ENCODE measurements around the gene SPRTN.

Gene SPRTN

DNA sequence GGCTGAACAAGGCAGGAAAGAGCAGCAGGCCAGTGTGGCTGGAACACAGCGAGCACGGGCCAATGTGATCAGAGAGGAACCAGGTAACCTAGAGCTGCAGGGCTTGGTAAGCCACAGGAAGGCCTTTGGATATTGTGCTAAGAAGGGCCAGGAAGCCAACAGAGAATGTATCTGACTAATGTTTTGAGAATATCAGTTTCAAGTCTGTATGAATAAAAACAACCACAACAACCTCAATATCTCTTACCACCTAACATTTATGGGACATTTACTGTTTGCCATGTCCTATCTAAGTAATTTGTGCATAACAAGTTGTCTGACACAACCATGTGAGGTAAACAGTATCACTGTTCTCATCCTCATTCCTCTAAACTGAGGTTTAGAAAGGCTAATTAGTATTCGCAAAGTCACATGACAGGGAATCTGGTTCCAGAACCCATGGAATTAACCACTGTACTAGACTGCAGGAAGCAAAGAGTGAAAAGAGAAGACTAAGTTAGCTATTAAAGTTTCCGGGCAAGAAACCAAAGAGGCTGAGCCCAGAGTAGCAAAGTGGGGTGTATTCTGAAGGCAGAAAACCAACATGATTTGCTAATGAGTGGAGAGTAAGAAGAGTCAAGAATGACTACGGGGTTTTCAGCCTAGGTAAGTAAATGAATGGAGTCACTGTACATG, 38.9 kb downstream of the SPRTN start:
- DNase-seq (ENCODE audit: low read depth, low spot score) = no peak

DNA sequence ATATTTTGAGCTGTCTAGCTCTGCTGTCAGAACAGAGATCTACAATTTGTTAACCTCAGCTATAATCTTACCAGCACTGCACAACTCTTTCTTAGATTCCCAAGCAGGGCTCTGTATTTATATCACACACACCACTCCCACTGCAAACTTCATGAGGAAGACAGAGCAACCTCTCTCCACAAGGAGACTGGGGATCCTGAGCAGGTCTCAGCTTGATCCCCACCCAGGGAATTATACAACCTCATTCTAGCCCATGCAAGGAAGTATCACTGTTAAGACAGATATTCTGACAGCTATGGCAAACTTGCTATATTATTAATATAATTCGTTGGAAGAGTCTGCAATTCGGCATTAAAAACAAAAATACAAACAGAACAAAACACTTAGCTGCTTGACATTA, 43.6 kb downstream of the SPRTN start:
- no peak for DNase-seq (ENCODE audit: low read depth, low spot score)

DNA sequence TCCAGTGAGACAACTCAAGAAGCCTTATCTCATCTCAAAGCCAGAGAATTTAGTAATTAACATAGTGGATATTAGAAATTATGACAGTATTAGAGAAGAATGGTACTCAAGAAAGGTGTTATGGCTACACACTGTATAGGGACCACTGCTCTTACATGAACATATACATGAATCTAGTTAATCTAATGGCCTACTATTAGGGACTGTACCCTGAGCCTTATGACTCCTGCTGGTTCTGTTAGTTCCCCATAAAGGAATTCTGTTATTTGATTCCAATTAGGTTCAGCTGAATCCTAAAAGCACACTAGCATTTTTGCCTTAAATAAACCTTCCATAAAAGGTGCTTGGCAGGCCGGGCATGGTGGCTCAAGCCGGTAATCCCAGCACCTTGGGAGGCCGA, 44.3 kb downstream of the SPRTN start:
- DNase-seq (ENCODE audit: low read depth, low spot score) = no peak

DNA sequence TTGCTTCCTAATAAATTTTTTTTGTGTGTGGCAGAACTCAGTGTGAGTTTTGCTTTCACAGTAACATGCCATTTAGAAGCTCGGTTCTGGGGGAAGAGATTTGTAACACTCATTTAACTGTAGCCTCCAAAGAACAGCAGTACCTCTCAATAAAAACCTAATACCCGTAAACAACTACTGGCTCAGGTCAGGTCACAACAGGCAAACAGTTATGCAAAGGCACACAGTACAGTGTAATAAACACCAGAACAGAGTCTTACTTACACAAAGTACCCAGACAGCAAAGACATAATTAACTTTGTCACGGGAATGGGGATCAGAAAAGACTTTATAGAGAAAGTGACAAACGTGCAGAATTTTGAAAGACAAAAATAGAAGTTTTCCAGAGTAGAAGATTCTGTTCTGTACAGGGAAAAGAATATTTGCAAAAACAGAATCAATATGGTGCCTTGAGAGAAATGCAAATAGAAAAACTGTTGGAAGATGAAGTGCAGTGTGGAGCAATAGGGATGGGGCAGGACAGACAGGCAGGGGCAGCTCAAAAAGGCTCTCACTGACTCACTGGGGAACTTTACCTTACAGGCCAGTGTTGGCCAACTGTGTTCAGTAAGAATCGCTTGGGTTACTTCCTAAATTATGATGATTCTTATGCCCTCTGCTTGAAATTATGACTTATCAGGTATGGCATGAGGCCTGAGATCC, 45.2 kb downstream of the SPRTN start:
- DNase-seq (ENCODE audit: low read depth, low spot score) = no peak

DNA sequence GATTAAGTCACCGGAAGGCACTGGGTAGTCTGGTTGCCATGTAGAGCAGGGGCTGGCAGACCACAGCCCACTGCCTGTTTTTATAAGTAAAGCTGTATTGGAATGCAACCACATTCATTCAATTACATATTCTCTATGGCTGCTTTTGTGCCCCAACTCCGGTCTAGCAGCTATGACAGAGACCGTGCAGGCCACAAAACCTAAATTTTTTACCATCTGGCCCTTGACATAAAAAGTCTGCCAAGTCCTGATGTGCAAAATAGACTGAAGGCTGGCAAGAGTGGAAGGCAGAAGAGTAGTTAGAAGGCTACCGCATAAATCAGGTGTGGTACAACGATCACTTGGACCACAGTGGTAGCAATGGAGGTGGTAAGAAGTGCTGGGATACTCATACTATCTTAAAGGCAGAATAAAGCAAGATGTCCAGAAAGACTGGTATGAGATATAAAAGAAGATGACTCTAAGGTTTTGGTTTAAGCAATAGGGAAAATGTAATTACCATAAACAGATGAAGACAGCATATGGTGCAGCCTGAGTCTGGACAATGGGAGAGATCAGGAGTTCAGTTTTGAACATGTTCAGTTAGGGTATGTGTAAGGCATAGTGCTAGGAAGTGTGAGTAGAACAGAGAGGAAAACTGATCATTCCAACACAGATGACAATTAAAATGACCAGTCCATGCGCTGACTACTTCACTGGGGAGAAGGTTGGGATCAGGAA, 46.8 kb downstream of the SPRTN start:
- DNase-seq (ENCODE audit: low read depth, low spot score) = no peak

DNA sequence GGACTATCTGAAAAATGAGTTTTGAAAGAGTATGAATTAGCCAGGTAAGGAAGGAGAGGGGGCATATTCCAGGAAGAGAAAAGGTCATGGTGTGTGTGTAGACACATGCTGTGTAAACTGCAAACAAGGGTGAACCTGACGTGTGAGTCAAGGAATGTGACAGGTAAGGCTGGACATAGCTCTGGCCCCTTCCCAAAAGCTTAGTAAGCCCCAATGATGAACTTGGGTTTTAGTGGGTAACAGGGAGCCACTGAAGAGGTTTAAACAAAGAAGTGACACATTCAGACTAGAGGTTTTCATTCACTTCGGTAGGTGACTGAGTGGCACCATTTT, 47.3 kb downstream of the SPRTN start:
- no peak for DNase-seq (ENCODE audit: low read depth, low spot score)

DNA sequence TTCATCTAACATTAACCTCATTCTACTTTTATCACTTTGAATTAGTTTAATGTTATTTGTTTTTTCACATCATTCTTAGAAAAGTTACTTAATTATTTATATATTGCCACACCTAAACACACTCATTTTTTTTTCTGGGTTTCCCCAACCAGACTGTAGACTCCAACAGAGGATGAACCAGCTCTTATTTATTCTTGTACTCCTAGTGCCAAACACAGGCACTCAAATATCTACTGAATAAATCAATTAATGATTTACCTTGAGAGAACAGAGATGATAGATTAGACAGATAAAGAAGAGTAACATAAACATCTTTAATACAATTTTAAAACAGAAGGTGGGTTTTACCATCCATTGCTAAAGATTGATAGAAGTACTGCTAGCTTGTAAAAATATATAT, 48.4 kb downstream of the SPRTN start:
- no peak for DNase-seq (ENCODE audit: low read depth, low spot score)

DNA sequence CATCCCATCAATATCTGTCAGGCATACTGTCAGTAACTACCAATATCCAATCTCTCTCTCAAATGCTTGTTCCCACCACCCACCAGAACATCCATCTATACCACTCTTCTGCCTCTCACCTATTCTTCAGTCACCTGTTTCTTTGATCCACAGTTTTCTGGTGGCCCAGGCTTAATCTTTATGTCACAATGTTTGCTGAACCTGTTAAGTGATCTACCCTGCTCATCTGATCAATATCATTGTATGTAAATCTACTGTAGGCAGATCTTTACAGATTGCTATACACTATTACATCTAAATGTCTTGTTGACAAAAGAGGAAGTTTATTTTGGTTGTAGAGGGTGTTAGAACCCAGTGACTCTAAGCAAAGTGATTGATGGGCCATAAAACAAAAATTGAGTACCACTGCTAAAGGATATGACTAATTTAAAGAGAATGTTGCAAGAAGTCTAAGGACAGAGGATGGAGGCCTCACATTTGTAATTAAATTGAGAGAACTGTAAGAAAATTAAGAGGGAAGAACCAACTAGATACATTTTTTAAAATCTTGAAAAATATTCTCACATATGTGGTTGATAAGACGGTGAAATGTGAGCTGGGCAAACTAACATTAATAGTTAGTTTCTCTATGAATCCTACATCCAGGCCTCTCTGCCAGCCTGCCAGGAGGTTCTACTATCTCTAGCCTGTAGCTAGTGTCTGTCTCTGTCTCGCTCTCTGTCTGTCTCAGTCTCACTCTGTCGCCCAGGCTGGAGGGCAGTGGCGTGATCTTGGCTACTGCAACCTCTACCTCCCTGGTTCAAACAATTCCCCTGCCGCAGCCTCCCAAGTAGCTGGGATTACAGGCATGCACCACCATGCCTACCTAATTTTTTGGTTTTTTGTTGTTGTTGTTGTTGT, 49.9 kb downstream of the SPRTN start:
- DNase-seq (ENCODE audit: low read depth, low spot score) = no peak

DNA sequence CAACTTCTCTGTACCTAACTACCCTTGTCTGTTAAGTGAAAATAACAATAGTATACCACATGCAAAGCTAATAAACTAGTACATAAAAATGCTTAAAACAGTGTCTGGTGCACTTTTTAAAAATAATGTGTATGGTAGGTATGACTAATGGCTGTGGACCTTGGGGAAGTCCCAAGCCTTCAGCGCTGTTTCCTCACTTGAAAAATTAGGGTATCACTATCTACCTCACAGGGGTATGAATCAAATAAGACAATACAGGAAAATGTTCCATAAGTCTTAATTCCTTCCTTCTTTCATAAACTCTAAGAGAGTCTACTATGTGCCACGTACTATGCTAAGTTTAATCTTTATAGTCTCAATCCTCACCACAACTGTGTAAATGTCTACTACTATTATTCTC, 52.0 kb downstream of the SPRTN start:
- DNase-seq (ENCODE audit: low read depth, low spot score) = no peak

DNA sequence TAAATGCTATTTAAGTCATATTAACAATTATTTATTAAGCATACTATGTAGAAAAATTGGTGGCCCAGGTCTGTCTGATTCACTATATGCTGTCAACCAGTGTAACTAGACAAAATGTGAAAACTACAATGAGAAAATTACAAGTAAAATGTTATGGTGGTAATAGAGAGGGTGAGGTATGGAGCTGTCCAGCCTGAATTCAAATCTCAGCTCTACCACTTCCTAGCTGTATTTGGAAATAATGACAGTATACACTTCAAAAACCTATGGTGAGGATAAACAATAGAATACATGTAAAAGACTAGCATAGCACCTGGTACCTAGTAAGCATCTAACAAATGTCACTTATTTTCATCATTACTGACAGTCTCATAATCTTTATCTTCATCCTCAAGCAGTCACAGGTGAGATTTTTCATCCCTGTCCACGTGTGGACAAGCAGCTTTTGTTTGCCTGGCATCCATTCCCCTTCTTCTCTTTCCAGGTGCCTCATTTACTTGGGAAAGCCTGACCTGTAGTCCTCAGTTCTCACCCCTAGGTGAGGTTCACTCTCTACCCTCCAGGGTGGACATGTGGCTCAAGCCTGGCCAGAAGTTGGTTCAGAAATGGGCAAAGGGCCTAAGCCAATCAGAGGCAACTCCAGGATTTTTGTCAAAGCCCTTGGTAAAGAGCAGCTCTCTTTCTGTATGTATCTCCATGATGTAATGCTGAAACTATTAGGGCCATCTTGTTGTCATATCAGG, 54.5 kb downstream of the SPRTN start:
- DNase-seq (ENCODE audit: low read depth, low spot score) = no peak

DNA sequence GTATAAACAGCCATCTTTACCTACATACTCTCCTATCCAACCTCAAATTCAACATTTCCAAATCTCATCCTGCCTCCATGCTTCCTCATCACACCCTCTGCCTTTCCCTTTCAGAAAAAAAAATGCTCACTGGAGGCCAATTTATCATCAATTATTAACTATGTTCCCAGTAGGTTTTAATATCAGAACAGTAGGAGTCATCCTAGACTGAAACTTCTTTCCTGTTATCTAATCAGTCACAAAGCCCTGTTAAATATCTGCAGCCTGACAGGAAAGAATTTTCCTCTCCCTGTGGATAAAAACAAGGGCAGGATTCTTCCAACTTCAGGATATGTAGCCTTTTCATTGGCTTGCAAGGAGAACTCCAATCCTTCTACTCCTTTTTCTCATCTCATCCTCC, 55.6 kb downstream of the SPRTN start:
- DNase-seq (ENCODE audit: low read depth, low spot score) = no peak

DNA sequence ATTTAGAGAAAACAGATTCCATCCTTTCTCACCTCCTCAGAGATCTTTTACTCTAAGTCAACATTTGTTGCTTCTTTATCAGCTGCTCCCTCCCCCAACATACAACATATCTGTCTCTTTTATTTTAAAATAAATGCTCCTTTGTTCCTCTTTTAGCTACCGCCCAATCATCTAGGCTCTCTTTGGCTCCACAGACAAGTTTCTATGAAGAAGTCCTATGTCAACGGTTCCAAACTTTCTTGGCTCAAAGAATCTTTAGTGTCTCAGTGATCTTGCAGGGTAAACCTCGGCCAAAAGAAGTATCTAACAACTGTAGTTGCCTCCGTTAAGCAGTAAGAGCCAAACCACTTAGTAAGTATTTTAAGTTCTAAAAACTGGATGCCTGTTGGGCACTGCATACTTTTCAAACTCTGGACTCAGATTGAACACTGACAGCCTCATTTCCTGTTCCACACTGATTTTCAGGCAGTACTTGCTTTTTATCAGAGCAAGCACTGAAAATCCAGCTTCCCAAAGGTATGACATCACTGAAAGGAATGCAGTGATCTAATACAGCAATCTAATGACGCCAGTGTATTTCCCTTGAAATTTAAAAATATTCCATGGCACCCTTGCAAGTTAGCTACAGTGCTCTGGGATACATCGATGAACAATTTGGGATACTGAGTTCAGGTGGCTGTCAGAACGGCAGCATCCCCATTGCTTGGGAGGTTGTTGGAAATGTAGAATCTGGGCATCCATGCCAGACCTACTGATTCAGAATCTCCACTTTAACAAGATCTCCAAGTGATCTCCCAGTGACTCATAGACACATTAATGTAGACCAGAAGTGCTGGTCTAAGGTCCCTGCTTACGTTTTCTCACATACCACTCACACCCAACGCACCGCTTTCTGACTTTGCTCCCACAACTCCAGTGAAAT, 57.2 kb downstream of the SPRTN start:
- DNase-seq (ENCODE audit: low read depth, low spot score) = no peak

DNA sequence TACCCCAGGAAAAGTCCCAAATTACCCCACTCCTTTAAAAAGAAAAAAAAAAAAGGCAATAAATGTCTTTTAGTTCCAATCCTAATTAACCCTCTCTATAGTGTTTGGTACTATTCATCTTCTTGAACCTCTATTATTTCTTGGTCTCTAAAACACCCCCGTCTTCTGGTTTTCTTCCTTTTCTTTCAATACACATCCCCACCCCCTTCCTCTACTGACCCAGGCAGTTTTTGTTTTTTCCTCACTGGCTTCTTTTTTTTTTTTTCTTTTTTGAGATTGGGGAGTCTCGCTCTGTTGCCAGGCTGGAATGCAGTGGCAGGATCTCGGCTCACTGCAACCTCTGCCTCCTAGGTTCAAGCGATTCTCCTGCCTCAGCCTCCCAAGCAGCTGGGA, 57.9 kb downstream of the SPRTN start:
- DNase-seq (ENCODE audit: low read depth, low spot score) = no peak

DNA sequence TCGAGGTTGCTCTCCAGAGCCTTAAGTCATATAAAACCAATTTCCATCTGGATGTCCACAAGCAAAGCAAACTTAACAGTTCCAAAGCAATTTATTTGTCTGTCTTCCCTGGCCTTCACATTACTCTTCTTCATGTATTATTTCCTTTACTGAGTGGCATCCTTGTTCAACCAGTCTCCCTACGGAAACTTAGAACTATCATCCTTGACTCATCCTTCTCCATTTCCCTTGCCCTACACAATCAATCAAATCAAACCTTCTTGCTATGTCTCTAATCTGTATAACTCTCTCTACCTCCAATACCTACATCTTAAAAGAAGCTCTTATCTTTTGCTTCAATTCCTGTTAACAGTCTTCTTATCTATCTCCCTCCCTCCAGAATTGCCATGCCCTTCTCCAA, 58.5 kb downstream of the SPRTN start:
- no peak for DNase-seq (ENCODE audit: low read depth, low spot score)

DNA sequence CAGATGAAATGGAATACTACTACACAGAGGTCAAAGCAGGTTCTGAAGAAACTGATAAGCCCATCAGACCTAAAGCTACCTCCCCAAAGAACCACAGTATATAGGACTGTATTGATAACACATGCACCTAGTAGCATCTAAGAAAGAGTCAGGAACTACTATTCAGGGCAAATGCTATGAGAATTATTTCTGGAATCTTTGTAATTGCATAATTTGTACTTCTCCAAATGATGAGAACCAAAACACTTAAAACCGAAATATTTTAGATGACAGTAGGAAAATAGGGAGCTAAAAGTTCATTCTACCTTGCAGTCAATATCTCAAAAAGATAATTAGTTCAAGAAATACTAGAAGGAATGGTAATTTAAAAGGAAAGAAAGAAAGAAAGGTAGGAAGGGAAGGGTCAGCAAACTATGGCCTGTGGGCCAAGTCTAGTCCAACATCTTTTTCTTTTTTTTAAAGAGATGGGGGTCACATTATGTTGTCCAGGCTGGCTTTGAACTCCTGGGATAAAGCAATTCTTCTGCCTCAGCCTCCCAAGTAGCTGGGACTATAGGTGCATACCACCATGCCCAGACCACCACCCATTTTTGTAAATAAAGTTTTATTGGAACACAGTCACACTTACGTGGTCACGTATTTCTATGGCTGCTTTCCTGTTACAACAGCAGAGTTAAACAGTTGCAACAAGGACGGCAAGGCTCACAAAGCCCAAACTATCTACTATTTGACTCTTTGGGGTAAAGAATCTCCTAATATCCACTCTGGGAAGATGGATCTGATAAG, 60.0 kb downstream of the SPRTN start:
- no peak for DNase-seq (ENCODE audit: low read depth, low spot score)

DNA sequence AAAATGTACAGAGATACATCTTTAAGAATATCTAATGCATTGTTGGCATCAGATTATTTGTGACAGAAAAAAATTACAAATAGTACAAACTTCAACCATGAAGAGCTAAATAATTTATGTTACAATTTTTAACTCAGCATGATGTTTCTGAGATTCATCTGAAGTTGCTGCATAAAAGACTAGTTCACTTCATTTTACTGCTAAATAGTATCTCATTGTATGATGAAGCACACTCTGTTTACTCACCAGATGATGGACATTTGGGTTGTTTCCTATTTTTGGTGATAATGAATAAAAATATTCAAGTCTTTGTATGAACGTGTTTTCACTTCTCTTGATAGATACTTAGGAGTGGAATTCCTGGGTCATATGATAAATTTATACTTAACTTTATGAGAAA, 63.4 kb downstream of the SPRTN start:
- DNase-seq (ENCODE audit: low read depth, low spot score) = no peak

DNA sequence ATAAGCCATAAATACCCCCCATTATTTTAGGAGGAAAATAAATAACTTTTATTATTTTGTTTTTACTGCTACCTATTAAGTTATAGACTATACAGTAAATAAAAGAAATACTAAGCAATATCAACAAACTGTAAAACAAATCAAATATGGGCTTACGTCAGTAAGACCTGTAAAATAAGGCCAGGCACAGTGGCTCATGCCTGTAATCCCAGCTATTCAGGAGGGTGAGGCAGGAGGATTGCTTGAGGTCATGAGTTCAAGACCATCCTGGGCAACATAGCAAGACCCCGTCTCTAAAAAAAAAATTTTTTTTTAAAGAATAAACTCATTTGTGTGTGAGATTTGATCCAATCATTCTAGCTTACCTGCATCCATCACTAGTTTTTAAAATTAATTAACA, 66.2 kb downstream of the SPRTN start:
- DNase-seq (ENCODE audit: low read depth, low spot score) = no peak

Measured in activated naive CD8-positive, alpha-beta T cell treated with anti-CD3 and anti-CD28 coated beads, Interleukin-2, amount 50 U/mL, for 16 hours (primary cell).